Pancreas (tissue), 10 donors: ENCODE data around the gene AOPEP. TPM values are rescaled to one million over a fixed set of nuclear protein-coding genes. Genes with fewer than 3 reads are reported as not detected.
A peak's percentile ranks its signal among the peaks of the same experiment; 100 is the strongest.

Experiments used
- ATAC-seq, 4 donors: fragments of 200-7000 bp; cut with Tn5 transposase; one replicate each; pipeline versions ENCODE4 v1.8.0 to v1.9.1; 2020; ENCODE audit warnings: mild to moderate bottlenecking in 4 of 4, moderate library complexity in 4 of 4
- DNase-seq, 6 donors: peaks; one replicate each; pipeline ENCODE4 v3.0.0-alpha.2; 2020
- FAIRE-seq: peaks from 2 replicates; lab custom pipeline; 2012; peaks lifted over from hg19 to GRCh38; lab: Jason Lieb, UNC
- H3K27ac ChIP-seq, 4 donors: fragments of 200-600 bp; sonication (generic); 1 replicate in 3 of 4; 2 replicates in 1 of 4; pipeline versions ENCODE4 v1.5.0 to v1.8.0; 2020
- H3K27me3 ChIP-seq, 4 donors: fragments of 200-600 bp; one replicate each; pipeline ENCODE4 v1.8.0; 2021
- H3K36me3 ChIP-seq, 3 donors: fragments of 200-600 bp; sonication (generic) in 1 of 3; one replicate each; pipeline versions ENCODE4 v1.5.0 to v1.8.0; 2020 to 2021
- H3K4me1 ChIP-seq, 3 donors: fragments of 200-600 bp; one replicate each; pipeline ENCODE4 v1.8.0; 2021
- H3K4me3 ChIP-seq, 4 donors: fragments of 200-600 bp; sonication (generic) in 2 of 4; one replicate each; pipeline versions ENCODE4 v1.5.0 to v1.8.0; 2020 to 2021
- H3K9me3 ChIP-seq, 4 donors: fragments of 200-600 bp; one replicate each; pipeline ENCODE4 v1.8.0; 2021
- WGBS, 2 donors: extraction: QIAGEN DNeasy Blood & Tissue Kit; methylation state at CpG; one replicate each; pipeline ENCODE4 v1.1.7; 2013; 5-methylcytosine and 5-hydroxymethylcytosine counted together
- intact Hi-C, 3 donors: fragments of 100-400 bp; cut with DNase I; formaldehyde crosslinking; loops; one replicate each; pipeline versions ENCODE4 v1.11.1 to v1.14.2; 2022
- polyA plus RNA-seq, 2 donors: library from polyadenylated mRNA; stranded (reverse); fragments of 200-250 nt; gene quantifications; one replicate each; pipeline ENCODE4 v1.2.3, GENCODE V29; 2013
- total RNA-seq, 6 donors: library from RNA; stranded (reverse); fragmentation: NEBNext Ultra II Directional in 4 of 6; extraction: Animal tissue kit (Norgen Biotek cat#: 25700) in 4 of 6; gene quantifications; one replicate each; pipeline versions ENCODE4 v1.2.1 to v1.2.4, GENCODE V29; 2021 to 2023
- TF ChIP-seq, protein P1 (sequence below), 4 donors: fragments of 200-600 bp; sonication (generic) in 3 of 4; IDR thresholded peaks; one replicate each; pipeline versions ENCODE4 v1.5.0 to v1.8.0; 2021; ENCODE audit warnings: antibody characterized with exemption in 4 of 4
- donor health status: healthy with polysubstance abuse.
- donor health status: DM: no; HTN: no; CAD: no; lungs with moderate emphysema.
- donor health status: DM: no; HTN: no; CAD: no.
- donor health status: control.
- donor health status: control.
- donor health status: Bipolar disorder and iron deficiency.
- donor health status: DM: yes; HTN: yes; CAD: no.
- donor health status: DM: no; HTN: no; CAD: no.
- donor health status: DM: no; HTN: no; CAD: no.
- donor health status: DM: yes; HTN: yes; CAD: no.

The AOPEP gene
- total and polyA plus RNA-seq, 8 donors: 50.5 to 140 (median 76.7) TPM

DNA sequence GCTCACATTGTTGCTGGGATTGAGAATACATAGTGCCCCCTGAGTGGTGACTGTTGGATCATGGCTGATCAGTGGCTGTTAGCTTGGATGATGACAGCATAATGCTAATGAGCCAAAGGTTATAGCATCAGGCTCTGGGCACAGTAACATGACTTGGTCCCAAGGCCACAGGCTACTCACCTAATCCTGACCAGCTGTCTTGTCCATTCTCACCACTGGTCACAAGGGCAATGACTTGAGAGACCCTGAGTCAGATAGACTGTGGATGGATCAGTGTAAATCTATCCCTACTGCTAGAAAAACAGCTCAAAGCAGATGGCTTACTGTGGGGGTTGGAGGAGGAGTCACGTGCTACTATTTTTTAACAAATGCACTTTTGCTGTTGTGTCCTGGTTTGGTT is 74.7 kb downstream of the AOPEP start:
- no peaks in the 10 kb centered on the region for H3K9me3 ChIP-seq
- ATAC-seq (no peak), FAIRE-seq (no peak), DNase-seq (no peak)
- H3K4me1 ChIP-seq: peaks cover 0 to 13% (median 11%) of the 10 kb centered on the region in 3 donors
- H3K27me3 ChIP-seq: no peaks in the 10 kb centered on the region
- intact Hi-C loops: no loop called here
- H3K36me3 ChIP-seq: no peaks in the 10 kb centered on the region
- WGBS, 2 donors: 64 to 72% methylated on average over 1 of the region's 1 CpG
- peak overlapping the region in 2 of 4 donors; percentile 37 to 54 for H3K27ac ChIP-seq
- TF ChIP-seq, protein P1, sequence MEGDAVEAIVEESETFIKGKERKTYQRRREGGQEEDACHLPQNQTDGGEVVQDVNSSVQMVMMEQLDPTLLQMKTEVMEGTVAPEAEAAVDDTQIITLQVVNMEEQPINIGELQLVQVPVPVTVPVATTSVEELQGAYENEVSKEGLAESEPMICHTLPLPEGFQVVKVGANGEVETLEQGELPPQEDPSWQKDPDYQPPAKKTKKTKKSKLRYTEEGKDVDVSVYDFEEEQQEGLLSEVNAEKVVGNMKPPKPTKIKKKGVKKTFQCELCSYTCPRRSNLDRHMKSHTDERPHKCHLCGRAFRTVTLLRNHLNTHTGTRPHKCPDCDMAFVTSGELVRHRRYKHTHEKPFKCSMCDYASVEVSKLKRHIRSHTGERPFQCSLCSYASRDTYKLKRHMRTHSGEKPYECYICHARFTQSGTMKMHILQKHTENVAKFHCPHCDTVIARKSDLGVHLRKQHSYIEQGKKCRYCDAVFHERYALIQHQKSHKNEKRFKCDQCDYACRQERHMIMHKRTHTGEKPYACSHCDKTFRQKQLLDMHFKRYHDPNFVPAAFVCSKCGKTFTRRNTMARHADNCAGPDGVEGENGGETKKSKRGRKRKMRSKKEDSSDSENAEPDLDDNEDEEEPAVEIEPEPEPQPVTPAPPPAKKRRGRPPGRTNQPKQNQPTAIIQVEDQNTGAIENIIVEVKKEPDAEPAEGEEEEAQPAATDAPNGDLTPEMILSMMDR (IDR thresholded peaks at IDR 0.05): no peak
- no peak overlapping the region for H3K4me3 ChIP-seq

DNA sequence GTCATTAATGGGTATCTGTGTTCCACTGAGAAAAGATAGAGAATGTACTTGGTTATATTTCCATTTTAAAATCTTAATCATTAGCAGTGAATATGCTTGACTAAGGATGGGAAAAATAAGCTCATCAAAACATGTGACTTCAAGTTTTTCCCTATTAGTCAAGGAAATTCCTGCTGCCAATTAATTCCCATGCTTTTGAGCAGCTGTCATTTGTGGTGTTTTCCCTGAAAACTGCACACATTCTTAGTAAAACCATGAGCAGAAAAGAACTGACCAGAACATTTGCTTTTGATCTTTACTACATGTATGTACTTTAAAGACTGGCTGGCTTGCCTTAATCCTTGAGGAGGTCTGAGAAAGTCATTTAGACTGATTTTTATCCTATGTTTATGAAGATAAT is 75.2 kb downstream of the AOPEP start:
- TF ChIP-seq, protein P1 (IDR thresholded peaks at IDR 0.05): no peak
- ATAC-seq (peak in 1 of 4 donors; percentile 14), FAIRE-seq (no peak), DNase-seq (no peak)
- Histone ChIP-seq H3K4me1 (peaks cover 0 to 14% (median 13%) of the 10 kb centered on the region in 3 donors), H3K4me3 (no peak overlapping the region), H3K9me3 (no peaks in the 10 kb centered on the region), H3K27ac (peak overlapping the region in 2 of 4 donors; percentile 37 to 54), H3K36me3 (no peaks in the 10 kb centered on the region), H3K27me3 (no peaks in the 10 kb centered on the region)
- intact Hi-C loops: no loop called here

- intact Hi-C loops: no loop called here
- FAIRE-seq (no peak), ATAC-seq (no peak), DNase-seq (no peak)
- WGBS, 2 donors: 95 to 97% methylated on average over 1 of the region's 1 CpG
- H3K36me3 ChIP-seq: no peaks in the 10 kb centered on the region
- H3K4me1 ChIP-seq: peaks cover 0 to 14% (median 13%) of the 10 kb centered on the region in 3 donors
- peak overlapping the region in 2 of 4 donors; percentile 37 to 54 for H3K27ac ChIP-seq
- no peak overlapping the region for H3K4me3 ChIP-seq
- H3K27me3 ChIP-seq: no peaks in the 10 kb centered on the region
- TF ChIP-seq, protein P1 (IDR thresholded peaks at IDR 0.05): no peak
- no peaks in the 10 kb centered on the region for H3K9me3 ChIP-seq
These were observed 75.8 kb downstream of the AOPEP start for GRCh38 chr9:94802251-94802650.

DNA sequence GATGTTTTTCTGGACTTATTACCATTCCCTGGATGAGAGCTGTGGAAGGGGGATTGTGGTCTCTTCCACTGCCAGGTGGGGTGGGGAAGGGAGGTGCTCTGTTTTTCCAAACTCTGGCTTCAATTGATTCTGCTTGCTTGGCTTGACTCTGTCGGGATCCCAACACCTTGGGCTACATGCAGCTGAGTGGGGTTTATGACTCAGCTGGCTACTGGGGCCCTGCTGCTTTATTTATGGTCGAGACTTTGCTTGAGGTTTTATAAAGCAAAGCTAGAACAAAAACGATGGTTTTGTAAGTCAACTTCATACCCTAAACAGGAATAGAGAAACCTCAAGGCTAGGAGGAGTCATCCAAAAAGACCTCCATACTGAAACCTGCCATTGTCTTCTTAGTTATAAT is 76.3 kb downstream of the AOPEP start:
- Histone ChIP-seq H3K27me3 (no peaks in the 10 kb centered on the region), H3K9me3 (no peaks in the 10 kb centered on the region), H3K4me1 (peaks cover 0 to 14% (median 13%) of the 10 kb centered on the region in 3 donors), H3K4me3 (no peak overlapping the region), H3K36me3 (no peaks in the 10 kb centered on the region), H3K27ac (no peak overlapping the region)
- TF ChIP-seq, protein P1 (IDR thresholded peaks at IDR 0.05): no peak
- FAIRE-seq: no peak
- DNase-seq: no peak
- intact Hi-C loops: no loop called here
- no peak for ATAC-seq
- WGBS, 2 donors: 74 to 85% methylated on average over 3 of the region's 3 CpGs

GRCh38 chr9:94804316-94804715 is 77.8 kb downstream of the AOPEP start:
- no peak for ATAC-seq
- no peak overlapping the region for H3K27ac ChIP-seq

More at GRCh38 chr9:94804316-94804715, 77.8 kb downstream of the AOPEP start:
- H3K27me3 ChIP-seq: no peaks in the 10 kb centered on the region
- WGBS, 2 donors: 80 to 87% methylated on average over 5 of the region's 5 CpGs
- no peak overlapping the region for H3K4me3 ChIP-seq
- FAIRE-seq: no peak
- DNase-seq: no peak
- H3K36me3 ChIP-seq: no peaks in the 10 kb centered on the region
- no peaks in the 10 kb centered on the region for H3K9me3 ChIP-seq
- peaks cover 0 to 14% (median 13%) of the 10 kb centered on the region in 3 donors for H3K4me1 ChIP-seq
- intact Hi-C loops: no loop called here
- TF ChIP-seq, protein P1 (IDR thresholded peaks at IDR 0.05): no peak
